Epithelial cell of esophagus (primary cell): ENCODE results near the gene PPP1R7.
A peak's percentile ranks its signal among the peaks of the same experiment; 100 is the strongest.

Experiments used
- DNase-seq: peaks from one replicate; pipeline ENCODE4 v3.0.0; 2010; ENCODE audit warnings: low read depth
- H3K4me3 ChIP-seq: 2 replicates; pipeline ENCODE4 v1.5.1; 2011; ENCODE audit warnings: mild to moderate bottlenecking, low read length, control low read depth
- TF ChIP-seq, protein P1 (sequence below): IDR thresholded peaks from 2 replicates; pipeline ENCODE4 v1.5.1; 2011; ENCODE audit warnings: low read depth, mild to moderate bottlenecking, low read length, control low read depth, inconsistent platforms; ENCODE audit not compliant: insufficient read depth; ENCODE audit errors: missing control alignments

Gene PPP1R7

DNA sequence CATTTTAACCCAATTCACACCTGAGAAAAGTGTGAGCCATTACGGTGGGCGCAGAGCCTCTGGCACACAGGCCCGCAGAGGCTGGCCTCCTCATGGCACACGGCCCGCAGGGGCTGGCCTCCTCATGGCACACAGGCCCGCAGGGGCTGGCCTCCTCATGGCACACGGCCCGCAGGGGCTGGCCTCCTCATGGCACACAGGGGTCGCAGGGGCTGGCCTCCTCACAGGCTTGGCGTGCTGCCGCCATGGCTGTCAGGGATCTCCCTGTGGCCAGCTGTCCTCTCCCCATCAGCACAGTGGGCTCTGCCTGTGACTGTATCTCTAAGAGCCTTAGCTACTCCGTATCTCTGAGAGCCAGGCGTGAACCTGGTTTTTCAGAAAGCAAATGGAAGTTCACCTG, 62.8 kb downstream of the PPP1R7 start:
- TF ChIP-seq, protein P1, sequence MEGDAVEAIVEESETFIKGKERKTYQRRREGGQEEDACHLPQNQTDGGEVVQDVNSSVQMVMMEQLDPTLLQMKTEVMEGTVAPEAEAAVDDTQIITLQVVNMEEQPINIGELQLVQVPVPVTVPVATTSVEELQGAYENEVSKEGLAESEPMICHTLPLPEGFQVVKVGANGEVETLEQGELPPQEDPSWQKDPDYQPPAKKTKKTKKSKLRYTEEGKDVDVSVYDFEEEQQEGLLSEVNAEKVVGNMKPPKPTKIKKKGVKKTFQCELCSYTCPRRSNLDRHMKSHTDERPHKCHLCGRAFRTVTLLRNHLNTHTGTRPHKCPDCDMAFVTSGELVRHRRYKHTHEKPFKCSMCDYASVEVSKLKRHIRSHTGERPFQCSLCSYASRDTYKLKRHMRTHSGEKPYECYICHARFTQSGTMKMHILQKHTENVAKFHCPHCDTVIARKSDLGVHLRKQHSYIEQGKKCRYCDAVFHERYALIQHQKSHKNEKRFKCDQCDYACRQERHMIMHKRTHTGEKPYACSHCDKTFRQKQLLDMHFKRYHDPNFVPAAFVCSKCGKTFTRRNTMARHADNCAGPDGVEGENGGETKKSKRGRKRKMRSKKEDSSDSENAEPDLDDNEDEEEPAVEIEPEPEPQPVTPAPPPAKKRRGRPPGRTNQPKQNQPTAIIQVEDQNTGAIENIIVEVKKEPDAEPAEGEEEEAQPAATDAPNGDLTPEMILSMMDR = no peak
- H3K4me3 ChIP-seq = no peak overlapping the region
- DNase-seq = no peak

DNA sequence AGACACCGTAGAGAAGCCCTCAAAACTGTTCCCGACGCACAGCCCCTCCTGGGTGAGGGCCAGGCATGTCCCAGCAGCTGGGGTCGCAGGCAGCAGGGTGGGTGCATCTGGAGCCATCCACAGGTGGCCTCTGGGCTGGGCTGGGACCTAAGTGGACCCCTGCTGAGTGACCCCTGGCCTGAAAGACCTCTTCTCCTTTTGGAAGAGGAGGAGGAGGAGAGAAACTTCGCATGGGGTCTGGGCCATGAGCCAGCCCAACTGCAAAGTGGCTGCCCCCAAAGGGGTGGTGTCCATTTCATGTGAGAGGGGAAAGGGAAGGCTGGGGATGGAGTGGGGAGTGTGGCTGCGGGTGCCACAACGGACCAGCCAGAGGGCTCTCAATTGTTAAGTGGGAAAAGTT, 63.3 kb downstream of the PPP1R7 start:
- DNase-seq = no peak
- TF ChIP-seq, protein P1 = no peak
- no peak overlapping the region for H3K4me3 ChIP-seq

DNA sequence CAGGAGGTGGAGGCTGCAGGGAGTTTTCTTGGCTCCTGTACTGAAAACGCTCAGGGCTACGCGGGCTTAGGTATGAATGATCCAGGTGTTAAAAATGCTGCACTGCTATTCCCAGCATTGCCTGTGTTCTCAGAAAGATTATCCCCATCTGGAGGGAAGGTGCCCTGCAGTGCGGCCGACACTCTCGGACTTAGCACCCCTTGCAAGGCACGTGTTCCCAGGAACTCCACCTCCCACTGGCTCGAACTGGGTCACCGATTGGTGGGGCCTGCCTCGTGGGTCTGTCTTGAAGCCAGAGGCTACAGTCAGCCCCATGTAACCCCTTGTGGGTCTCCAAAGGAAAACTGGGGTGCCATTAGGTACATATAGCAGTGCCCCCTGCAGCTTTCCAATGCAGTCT, 63.9 kb downstream of the PPP1R7 start:
- no peak overlapping the region for H3K4me3 ChIP-seq
- DNase-seq = no peak
- TF ChIP-seq, protein P1 = no peak

DNA sequence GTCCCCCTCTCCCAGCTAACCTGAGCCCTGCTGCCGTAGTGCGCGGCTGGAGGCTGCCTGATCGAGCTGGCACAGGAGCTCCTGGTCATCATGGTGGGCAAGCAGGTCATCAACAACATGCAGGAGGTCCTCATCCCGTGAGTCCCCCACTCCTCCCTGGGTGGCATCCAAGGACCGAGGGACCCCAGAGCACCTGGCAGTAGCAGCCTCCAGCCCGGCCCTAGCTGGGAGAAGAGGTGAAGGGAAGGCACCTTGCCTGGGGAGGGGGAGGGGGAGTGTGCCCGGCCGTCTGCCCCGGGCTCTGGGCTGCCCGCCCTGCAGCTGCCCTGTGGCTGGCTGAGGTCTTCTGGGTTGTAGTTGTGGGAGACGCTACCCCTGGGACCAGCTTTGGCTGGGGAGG, 64.5 kb downstream of the PPP1R7 start:
- TF ChIP-seq, protein P1 = no peak
- no peak overlapping the region for H3K4me3 ChIP-seq
- no peak for DNase-seq

DNA sequence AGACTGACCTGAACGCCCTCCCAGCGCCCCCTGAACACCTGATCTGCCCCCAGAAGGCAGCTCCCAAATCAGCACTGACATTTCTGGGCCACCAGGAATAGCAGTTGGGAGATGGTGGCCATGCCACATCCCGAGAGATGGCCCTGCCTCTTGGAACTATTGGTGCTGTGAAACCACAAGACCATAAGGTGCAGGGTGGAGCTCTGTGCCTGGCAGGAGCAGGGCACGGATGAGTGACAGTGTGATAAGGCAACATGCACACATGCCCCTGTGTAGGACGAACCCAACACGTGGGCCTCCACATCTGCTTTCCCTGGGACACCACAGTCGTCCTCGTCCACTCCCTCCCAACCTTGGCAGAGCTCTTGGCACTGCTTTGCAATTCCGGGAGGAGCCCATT, 65.2 kb downstream of the PPP1R7 start:
- no peak for DNase-seq
- TF ChIP-seq, protein P1 = no peak
- H3K4me3 ChIP-seq = no peak overlapping the region

DNA sequence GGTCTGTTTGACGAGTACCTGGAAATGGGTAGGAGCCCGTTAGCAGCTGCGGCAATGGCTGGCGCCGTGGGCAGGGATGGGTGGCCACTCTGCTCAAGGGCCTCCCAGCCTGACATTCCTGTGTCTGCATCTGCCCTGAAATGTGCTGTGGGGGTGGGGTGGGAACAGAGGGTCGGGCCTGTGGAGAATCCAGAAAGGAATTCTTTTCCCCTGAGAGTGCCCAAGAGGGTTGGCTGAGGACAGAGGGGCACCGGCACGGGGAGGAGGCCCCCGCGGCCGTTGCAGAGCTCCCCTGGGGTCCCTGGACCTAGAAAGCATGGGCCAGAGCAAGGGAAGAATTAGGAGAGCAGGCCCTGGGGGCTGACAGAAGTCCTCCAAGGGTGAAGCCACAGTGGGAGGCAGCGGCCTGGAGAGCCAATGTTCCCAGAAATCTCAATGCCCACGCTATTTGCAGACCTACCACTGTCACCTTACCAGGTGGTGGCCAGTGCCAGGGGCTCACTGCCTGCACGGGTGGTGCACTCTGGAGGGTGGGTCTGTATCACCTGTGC, 66.0 kb downstream of the PPP1R7 start:
- TF ChIP-seq, protein P1 = no peak
- H3K4me3 ChIP-seq = no peak overlapping the region
- no peak for DNase-seq

DNA sequence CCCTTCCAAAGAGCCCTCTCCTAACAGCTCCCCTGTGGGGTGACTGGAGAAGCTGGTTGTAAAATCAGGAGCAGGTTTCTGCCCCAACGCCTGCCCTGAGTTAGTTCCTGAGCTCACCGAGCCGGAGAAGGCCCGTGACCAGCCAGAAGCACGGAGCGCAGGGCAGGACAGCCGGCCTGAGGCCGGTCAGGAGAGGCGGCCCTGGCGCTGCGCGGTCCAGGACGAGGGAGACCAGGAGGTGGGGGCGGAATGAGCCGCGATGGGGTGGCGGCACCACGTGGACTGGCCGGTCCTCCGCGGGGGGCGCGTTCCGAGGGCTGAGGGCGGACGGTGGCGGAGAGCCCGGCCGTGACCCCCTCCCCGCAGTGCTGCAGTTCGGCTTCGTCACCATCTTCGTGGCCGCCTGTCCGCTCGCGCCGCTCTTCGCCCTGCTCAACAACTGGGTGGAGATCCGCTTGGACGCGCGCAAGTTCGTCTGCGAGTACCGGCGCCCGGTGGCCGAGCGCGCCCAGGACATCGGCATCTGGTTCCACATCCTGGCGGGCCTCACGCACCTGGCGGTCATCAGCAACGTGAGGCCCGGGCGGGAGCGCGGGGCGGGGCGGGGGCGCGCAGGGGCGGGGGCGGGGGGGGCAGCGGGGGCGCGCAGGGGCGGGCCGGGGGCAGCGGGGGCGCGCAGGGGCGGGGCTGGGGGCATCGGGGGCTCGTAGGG, 67.2 kb downstream of the PPP1R7 start:
- TF ChIP-seq, protein P1 = no peak
- peak overlapping the region; percentile 31 for H3K4me3 ChIP-seq
- peak; percentile 67 for DNase-seq
